Hematopoietic multipotent progenitor cell (in vitro differentiated cells): ENCODE data around the gene BAMBI. TPM values are rescaled to one million over a fixed set of nuclear protein-coding genes. Genes with fewer than 3 reads are reported as not detected.
"Not testable (repeated sequence)": the region's sequence is repeated elsewhere in the genome, so short reads cannot be mapped to it uniquely, and the experiment has no call there.

Experiments
- DNase-seq, 3 donors: peaks; one replicate each; pipeline ENCODE4 v3.0.0-alpha.2; 2011 to 2015; ENCODE audit warnings: low read depth in 2 of 3, low spot score in 2 of 3
- total RNA-seq: library from RNA; depleted of rRNA; stranded (reverse); fragments of >200 nt; gene quantifications from one replicate; pipeline ENCODE4 v1.2.3, GENCODE V29; 2012

BAMBI gene, protein sequence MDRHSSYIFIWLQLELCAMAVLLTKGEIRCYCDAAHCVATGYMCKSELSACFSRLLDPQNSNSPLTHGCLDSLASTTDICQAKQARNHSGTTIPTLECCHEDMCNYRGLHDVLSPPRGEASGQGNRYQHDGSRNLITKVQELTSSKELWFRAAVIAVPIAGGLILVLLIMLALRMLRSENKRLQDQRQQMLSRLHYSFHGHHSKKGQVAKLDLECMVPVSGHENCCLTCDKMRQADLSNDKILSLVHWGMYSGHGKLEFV
- 0.27 TPM for total RNA-seq

DNA sequence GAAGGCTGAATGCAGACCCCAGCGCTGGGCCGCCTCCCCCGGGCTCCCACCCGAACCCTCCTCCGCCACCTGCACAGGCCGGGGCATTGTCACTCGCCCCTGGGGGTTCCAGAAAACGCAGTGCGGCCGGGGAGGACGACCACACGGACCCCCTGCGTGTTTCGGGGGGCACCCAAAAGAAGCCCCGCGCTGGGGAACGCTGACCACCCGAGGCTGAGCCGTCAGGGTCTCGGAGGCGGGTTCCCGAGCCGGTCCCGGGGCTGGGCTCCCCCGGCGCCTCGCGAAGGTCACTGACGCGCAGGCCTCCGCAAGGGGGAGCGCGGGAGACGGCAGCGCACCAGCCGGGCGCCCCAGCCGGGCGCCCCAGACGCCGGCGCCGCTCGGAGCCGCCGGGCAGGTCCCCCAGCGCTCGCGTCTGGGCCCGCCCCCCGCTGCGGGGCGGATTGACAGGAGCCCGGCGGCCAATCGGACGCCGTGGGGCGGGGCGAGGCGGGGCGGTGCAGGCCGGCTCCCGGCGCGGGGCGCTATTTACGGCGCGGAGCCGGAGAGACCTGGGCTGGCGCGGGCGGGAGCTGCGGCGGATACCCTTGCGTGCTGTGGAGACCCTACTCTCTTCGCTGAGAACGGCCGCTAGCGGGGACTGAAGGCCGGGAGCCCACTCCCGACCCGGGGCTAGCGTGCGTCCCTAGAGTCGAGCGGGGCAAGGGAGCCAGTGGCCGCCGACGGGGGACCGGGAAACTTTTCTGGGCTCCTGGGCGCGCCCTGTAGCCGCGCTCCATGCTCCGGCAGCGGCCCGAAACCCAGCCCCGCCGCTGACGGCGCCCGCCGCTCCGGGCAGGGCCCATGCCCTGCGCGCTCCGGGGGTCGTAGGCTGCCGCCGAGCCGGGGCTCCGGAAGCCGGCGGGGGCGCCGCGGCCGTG, at the start of gene BAMBI:
TSS of gene BAMBI (plus strand) at position 554 of the 920 bp plus-strand sequence. CDS start 377 bp downstream, outside the sequence.
- DNase-seq, result peak; percentile 74 to 96 (median 95)

DNA sequence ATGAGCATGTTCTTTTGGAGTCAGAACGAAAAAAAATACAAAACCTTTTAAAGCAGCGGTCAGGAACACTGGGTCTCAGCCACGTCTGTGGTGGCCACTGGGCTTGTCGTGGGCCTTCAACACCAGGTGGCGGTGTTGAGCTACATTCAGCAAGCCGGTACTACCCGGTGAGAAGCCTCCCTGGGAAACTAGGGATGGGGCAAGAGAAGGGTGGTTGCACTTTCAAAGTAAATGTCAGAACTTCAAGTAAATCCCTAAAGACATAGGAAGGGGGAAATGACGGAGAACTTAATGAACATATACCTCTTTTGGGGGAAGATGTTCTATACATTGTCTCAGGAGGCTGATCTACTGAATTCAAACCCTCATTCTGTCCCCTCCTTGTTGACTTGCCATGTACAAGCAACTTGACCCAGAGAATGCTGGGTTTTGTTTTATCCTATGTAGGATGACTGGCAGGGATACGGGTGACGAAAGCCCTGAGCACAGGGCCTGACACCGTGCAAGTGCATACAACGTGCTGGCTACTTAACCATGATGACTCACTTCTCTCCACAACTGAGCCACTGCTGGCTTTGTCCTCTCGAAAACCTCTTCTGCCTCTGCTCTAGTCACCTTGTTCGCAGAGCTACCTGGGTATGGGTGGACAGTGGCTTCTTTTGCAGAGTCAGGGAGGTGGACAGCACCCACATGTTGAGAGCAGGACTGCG, 49.0 kb upstream of the BAMBI start:
- DNase-seq, result peak; percentile 28 to 76 (median 61)

DNA sequence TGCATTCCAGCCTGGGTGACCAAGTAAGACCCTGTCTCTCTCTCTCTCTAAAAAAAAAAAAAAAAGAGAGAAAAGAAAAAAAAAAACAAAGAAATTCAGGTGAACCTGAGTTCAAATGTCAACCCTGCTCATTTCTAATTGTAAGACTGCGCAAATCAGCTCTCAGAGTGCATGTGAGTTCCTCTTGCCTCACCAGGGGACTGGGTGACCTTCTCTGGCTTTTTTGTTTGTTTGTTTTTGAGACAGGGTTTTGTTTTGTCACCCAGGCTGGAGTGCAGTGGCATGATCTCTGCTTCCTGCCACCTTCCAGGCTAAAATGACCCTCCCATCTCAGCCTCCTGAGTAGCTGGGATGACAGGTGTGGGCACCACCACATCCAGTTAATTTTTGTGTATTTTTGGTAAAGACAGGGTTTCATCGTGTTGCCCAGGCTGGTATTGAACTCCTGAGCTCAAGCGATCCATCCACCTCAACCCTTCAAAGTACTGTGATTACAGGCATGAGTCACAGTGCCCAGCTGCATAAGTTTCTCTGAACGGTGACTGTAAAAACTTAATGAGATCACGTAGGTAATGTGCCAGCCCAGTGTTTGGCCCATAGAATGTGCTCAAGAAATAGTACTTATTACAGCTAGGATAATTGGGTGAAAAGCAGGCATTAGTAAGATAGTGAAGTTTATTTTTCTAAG, 45.3 kb upstream of the BAMBI start:
- DNase-seq, result no peak

DNA sequence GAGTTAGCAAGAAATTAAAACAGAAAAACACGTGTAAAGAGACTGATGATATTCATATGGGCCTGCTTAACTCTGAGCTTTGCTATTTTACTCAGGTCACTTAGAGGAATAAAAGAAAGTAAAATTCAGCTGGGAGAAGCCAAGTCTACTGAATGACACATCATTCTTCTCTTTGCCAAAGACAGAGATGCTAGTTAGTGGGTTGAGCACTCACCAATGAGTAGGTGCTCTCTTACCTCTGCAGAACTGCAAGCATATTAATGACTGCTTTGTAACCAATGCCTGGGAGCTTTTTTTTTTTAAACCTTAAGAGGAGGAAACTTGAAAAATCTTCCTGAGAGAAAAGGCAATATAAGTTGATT, 44.8 kb upstream of the BAMBI start:
- DNase-seq, result no peak

DNA sequence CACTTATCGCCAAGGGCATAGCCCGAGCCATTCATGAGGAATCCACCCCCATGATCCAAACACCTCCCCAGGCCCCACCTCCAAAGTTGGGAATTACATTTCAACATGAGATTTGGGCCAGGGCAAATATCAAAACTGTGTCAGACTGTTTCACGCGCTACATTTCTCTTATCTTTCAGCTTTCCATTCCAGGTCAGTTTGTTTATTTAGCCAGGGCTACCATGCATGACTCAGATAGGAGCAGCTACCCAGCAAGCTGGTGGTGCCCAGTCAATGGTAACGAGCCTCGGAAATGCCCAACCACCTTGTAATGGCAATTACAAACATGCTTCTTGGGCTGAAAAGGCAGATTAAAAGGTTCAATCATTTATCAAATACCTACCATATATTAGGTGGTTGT, 43.6 kb upstream of the BAMBI start:
- no peak for DNase-seq

DNA sequence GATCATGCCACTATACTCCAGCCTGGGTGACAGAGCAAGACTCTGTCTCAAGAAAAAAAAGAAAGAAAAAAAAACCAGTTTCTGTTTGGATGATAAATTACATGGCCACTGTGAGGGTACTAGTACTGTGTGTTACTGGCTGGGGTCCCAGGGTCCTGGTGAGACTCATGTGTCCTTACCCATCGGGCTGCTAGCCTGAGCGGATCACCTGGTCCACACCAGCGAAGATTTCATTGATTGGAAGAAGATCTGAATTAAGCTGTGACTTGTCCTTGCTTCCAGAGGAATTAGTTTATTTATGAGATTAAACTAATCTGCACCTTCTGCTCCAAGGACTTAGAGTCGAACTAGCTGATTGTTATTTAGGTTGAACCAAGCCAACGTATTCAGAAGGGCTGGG, 40.0 kb upstream of the BAMBI start:
- no peak for DNase-seq

DNA sequence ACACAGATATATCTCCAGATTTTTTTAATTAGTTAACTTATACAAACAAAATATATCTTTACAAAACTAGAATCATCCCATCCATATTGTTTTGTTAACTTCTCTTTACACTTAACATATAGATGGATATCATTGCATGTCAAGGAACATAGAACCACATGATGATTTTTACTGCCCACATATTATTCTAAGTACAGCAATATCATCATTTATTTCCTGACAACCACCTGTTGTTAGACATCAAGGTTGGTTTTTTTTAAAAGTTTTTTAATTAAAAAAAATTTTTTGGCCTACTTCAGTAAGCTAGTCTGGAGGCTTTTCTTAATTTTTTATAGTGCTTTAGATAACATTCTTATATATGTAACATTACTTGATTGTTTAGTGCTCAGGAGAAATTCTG, 38.9 kb upstream of the BAMBI start:
- DNase-seq, result no peak

DNA sequence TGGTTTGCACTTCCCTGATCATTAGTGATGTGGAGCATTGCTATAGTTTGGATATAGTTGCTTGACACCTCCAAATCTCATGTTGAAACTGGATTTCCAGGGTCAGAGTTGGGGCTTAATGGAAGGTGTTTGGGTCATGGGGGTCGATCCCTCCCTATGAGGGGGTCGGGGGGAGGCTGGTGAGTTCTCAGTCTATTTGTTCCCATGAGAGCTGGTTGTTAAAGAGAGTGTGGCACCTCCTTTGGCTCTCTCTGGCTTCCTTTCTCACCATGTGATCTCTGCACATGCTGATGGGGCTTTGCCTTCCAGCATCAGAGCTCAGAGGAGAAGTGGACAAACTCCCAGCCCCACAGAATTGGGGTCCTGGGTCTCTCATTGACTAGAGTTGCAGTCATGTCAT, 36.8 kb upstream of the BAMBI start:
- DNase-seq, result no peak

DNA sequence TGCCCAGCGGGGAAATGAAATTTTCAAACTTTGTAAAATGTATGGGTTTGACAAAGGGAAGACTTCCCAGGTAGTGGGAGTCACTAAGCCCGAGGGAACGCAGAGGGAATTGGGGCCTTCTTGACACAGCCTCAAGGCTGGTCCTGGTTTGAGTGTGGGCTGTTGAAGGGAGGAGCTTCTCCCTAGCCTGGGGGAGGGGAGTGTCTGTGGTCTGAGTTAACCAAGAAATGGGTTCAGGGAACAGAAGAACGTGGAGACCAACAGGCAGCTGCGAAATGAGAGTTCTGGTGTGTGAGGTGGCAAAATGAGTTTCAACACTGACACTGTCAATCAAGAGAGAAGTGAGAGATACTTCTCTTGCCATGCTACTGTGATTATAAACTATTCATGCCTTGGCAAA, 32.7 kb upstream of the BAMBI start:
- no peak for DNase-seq

DNA sequence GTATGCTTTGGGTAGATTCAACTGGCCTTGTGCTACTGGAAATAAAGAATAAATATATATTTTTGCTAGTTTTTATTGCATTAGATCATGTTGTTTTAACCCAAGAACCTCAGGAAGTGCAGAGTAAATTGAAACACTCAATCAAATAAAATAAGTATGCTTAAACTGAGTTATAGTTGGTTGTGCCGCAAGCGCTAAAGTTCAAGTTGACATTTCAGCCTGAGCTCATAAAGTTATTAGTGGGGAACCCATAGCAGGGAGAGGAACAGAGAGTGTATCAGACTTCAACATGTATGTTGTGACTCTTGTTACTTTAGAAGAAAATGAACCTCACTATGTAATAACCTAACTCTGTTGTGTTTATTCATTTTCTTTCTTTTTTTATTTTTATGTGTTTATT, 25.2 kb upstream of the BAMBI start:
- DNase-seq, result no peak

DNA sequence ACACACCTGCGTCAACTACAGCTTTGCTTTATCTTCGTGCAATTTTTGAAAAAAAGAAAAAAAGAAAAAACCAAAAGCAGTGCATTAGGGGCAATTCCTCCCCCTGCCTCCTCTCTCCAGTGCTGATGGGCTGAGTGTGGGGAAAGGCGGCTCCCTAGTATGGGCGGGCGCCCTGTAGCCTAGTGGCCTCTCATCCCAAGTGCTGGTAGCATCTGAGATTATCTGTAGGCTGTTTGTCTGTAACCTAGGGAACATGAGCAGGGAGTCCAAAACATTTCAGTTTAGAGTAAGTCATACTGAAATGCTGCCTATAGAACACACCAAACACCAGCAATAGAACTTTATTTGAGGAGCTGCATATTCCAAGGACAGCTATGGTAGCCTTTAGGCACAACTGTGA, 24.6 kb upstream of the BAMBI start:
- no peak for DNase-seq

DNA sequence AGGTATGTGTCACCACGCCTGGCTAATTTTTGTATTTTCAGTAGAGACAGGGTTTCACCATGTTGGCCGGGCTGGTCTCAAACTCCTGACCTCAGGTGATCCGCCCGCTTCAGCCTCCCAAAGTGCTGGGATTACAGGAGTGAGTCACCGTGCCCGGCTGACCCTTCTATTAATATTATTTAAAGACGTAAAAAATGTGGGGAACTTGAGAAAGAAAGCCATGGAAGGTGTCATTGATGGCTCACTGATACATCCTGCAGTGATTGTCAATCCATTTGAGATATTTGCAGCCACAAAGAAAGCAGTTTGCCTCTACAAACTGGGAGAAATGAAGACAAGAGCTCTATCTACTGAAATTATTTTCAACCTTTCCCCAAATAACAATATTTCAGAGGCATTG, 18.5 kb upstream of the BAMBI start:
- DNase-seq, result not testable (repeated sequence)

DNA sequence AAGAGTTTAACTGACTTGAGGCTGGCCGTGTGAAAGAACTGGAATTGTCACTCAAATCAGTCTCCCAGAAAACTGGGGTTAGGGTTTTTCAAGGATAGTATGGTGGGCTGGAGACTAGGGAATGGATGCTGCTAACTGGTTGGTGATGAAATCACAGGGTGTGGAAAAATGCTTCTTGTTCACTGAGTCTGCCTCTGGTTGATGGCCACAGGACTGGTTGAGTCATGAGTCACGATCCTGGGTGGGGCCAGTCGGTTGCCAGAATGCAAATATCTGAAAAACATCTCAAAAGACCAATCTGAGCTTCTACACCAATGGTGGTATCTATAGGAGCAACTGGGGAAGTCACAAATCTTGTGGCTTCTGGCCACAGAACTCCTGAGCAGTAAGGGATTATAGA, 16.3 kb upstream of the BAMBI start:
- DNase-seq, result no peak

DNA sequence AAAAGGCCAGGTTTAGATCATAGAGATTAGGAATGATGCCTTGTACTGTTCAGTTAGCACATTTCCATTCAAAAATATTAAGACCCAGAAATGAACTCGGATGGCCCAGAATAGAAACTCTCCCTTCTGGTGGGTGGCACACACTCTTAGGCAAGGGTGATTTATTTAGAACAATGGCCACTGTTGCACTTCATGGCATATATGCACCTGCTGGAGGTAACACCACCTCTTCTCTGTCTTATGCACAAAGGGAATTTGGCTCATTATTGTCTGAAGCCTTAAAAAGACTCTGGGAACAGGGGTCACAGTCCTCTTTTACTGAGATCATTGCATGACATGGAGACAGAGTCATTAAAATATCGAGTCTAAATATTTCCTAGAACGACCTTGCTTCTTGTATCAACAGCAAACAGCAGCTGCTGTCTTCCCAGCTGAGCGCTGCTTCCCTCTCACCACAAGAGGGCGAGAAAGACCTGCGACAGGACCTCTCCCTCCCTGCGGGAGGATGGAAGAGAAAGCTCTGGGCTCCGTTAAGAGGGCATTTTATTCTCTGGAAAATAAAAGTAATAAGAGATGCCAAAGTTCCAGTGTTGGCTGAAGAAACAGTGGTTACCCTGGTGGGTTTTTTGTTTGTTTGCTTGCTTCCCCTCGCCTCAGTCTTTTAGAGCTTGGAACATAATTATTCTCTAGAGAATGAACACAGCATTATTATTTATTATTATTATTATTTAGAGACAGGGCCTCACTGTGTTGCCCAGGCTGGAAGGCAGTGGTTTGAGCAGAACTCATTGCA, 13.5 kb upstream of the BAMBI start:
- DNase-seq, result peak in 2 of 3 donors; percentile 74 to 89

DNA sequence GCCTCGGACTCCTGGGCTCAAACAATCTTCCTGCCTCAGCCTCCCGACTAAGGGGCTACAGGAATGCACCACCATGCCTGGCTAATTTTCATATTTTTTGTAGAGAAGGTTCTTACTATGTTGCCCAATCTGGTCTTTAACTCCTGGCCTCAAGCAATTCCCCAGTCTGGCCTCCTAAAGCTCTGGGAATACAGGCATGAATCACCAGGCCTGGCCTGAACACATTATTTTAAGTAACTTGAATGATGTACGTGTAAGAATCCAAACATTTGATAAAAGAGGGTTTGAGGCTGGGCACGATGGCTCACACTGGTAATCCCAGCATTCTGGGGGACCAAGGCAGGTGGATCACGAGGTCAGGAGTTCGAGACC, 13.0 kb upstream of the BAMBI start:
- DNase-seq, result no peak

DNA sequence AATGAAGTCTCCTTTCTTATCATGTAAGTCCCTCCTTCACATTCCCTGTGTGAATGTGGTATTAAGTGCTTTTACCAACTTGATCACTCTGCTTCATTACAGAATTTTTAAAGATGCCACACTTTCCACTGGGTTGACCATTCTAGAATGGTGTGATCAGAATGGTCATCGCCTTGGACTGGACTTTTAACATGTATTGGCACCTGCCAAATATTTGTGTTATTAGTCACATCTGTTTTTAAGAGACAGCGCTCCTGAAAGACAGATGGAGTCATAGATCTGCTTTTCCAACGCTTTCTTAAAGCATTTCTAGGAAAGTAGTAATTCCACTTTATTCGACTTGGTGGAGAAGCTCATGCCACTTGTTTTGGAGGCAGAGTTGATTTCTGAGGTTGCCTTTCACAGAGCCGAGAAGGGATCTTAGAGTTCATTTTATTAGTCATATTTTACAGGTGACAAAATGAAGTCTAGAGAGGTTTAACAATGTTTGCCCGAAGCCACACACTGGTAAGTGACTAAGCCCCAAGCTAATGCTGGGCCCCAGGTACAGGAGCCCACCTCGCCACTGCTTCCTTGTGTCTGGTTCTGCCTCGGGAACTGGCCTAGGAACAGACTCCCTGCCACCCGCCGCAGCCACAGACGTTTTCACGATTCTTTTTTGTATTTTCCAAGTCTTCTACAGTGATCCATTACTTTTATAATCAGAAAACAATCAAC, 10.4 kb upstream of the BAMBI start:
- DNase-seq, result no peak

DNA sequence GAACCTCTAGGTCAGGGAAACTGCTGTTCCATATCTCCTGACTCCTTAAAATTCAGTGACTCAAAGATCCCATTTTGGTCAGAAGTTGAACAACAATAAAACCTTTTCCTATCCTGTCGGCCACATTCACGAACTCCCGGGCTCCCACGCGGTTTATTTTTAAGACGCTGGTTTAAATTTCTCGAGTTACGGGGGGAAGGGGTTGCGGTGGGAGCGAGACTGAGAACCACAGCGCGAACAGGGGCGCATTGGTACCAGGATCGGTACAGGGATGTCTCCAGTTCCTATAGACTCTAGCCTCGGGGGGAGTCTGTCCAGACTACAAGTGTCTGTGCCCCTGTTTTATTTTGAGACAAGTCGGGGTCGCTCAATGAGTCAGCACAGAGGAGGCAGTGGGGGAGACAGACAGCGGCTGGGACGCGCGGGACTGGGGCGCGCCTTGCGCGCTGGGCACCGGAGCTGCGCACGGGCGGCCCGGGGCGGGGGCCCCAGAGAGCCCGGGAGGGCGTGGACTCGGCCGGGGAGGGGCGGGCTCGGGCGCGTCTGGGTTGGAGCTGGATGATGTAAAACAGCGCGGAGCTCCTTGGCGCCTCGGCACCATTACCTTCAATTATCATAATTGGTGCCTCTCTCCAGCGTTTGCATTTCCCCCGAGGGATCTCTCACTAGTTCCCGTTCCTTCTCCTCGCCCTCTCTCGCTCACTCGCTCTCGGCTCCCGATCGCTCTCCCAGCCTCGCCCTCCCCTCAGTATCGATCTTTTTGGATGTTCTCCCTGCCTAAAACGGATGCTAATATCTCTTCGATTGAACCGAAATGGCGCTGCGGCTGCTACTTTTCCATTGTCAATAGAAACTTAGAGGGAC, 8.7 kb upstream of the BAMBI start:
- DNase-seq, result peak in 2 of 3 donors; percentile 40 to 49
